K562 (cell line): ENCODE measurements around the gene UCHL1. TPM values are rescaled to one million over a fixed set of nuclear protein-coding genes. Genes with fewer than 3 reads are reported as not detected.
A peak's percentile ranks its signal among the peaks of the same experiment; 100 is the strongest.

ENCODE experiments used
- ATAC-seq: fragments of 200-7000 bp; cut with Tn5 transposase; 3 replicates; pipeline ENCODE4 v1.9.1; 2020; ENCODE audit warnings: moderate library complexity
- BruUV-seq: library from RNA; stranded (reverse); fragments of 400-500 nt; replicated peaks from 2 replicates; lab custom pipeline; 2021; lab: Mats Ljungman, UMichigan
- CTCF ChIA-PET: fragments of 300-600 bp; formaldehyde crosslinking; extraction: SDS; loops from one replicate; lab custom pipeline; 2021; ENCODE audit warnings: low intra/inter-chr PET ratio; lab: Yijun Ruan, JAX
- POLR2A ChIA-PET: fragments of 300-600, 350-650 bp; sonication (Branson Sonifier 250); formaldehyde crosslinking; extraction: SDS; loops from one replicate; lab custom pipeline; 2021; ENCODE audit warnings: antibody characterized with exemption, inconsistent platforms; lab: Yijun Ruan, JAX
- DNase-seq, 4 experiments: peaks; one replicate each; pipeline versions ENCODE4 v3.0.0 to v3.0.0-alpha.2; 2011 to 2018; ENCODE audit warnings: low spot score in 3 of 4, mixed read lengths in 3 of 4; ENCODE audit errors: extremely low read depth in 1 of 4
- FAIRE-seq: peaks from 2 replicates; lab custom pipeline; 2011; peaks lifted over from hg19 to GRCh38; lab: Jason Lieb, UNC
- H2AFZ ChIP-seq: 2 replicates; pipeline ENCODE4 v1.6.0; 2011; ENCODE audit warnings: low read depth, low read length, control low read depth, inconsistent platforms
- H3K27ac ChIP-seq: fragments of 200-600 bp; 3 replicates; pipeline ENCODE4 v1.8.0; 2011; ENCODE audit warnings: low read depth, mild to moderate bottlenecking, control low read depth, inconsistent platforms, low read length, moderate library complexity, mixed read lengths; ENCODE audit errors: extremely low read depth
- H3K27me3 ChIP-seq, 2 experiments: fragments of 300-600 bp in 1 of 2; 2 replicates in 1 of 2; 3 replicates in 1 of 2; pipeline versions ENCODE4 v1.6.0 to v1.8.0; 2011; ENCODE audit warnings: inconsistent platforms in 2 of 2, low read length in 2 of 2, mild to moderate bottlenecking in 1 of 2, mixed read lengths in 1 of 2, moderate library complexity in 1 of 2; ENCODE audit not compliant: control insufficient read depth in 2 of 2, insufficient read depth in 2 of 2
- H3K36me3 ChIP-seq: fragments of 300-600 bp; 3 replicates; pipeline ENCODE4 v1.8.0; 2011; ENCODE audit warnings: mild to moderate bottlenecking, low read length, inconsistent platforms; ENCODE audit not compliant: control insufficient read depth, insufficient read depth
- H3K4me1 ChIP-seq, 2 experiments: fragments of 200-600 bp in 1 of 2; replicated peaks in 1 of 2; 2 replicates in 1 of 2; 3 replicates in 1 of 2; pipeline versions ENCODE4 v1.5.1 to v1.8.0; 2011; ENCODE audit warnings: inconsistent platforms in 2 of 2, low read length in 2 of 2, mild to moderate bottlenecking in 1 of 2, mixed read lengths in 1 of 2, moderate library complexity in 1 of 2; ENCODE audit not compliant: control insufficient read depth in 2 of 2, insufficient read depth in 2 of 2
- H3K4me2 ChIP-seq: 2 replicates; pipeline ENCODE4 v1.6.1; 2011; ENCODE audit warnings: low read length, control low read depth, inconsistent platforms, mixed read lengths; ENCODE audit not compliant: insufficient read depth
- H3K4me3 ChIP-seq: fragments of 200-600 bp; sonication (generic), shearing (Covaris generic); 2 replicates; pipeline ENCODE4 v1.5.1; 2016; ENCODE audit warnings: control low read depth, inconsistent platforms
- H3K79me2 ChIP-seq: fragments of 200-600 bp; 3 replicates; pipeline ENCODE4 v1.8.0; 2011; ENCODE audit warnings: low read length, inconsistent platforms; ENCODE audit not compliant: control insufficient read depth, insufficient read depth
- H3K9ac ChIP-seq, 2 experiments: 2 replicates each; pipeline versions ENCODE4 v1.6.0 to v1.6.1; 2011; ENCODE audit warnings: low read depth in 2 of 2, low read length in 2 of 2, control low read depth in 1 of 2, inconsistent platforms in 1 of 2, mild to moderate bottlenecking in 1 of 2, mixed read lengths in 1 of 2; ENCODE audit not compliant: insufficient read depth in 1 of 2
- H3K9me1 ChIP-seq: one replicate; pipeline ENCODE4 v1.6.0; 2011; ENCODE audit warnings: inconsistent platforms, mild to moderate bottlenecking, low read length, moderate library complexity; ENCODE audit not compliant: control insufficient read depth, insufficient read depth
- H3K9me3 ChIP-seq: replicated peaks from 2 replicates; pipeline ENCODE4 v1.5.1; 2011; ENCODE audit warnings: low read depth, low read length, inconsistent platforms; ENCODE audit not compliant: control insufficient read depth, insufficient read depth
- H4K20me1 ChIP-seq: replicated peaks from 2 replicates; pipeline ENCODE4 v1.6.1; 2011; ENCODE audit warnings: low read length, inconsistent platforms, mixed read lengths; ENCODE audit not compliant: control insufficient read depth, insufficient read depth
- ATF1 ChIP-seq, 2 experiments: fragments of 450-650 bp in 1 of 2; IDR thresholded peaks; 2 replicates each; pipeline ENCODE4 v1.6.1; 2016; ENCODE audit warnings: missing compliant biosample characterization in 1 of 2, missing genetic modification characterization in 1 of 2
- ATF7 ChIP-seq: fragments of 450-650 bp; IDR thresholded peaks from 2 replicates; pipeline ENCODE4 v1.7.1; 2014; ENCODE audit warnings: mild to moderate bottlenecking, moderate library complexity
- MNT ChIP-seq, 2 experiments: fragments of 450-650 bp; conservative IDR thresholded peaks; 2 replicates each; pipeline ENCODE4 v1.6.1; 2017; ENCODE audit warnings: mild to moderate bottlenecking in 2 of 2, moderate library complexity in 2 of 2
- OTX1 ChIP-seq: fragments of 450-650 bp; formaldehyde crosslinking; IDR thresholded peaks from 2 replicates; pipeline ENCODE4 v1.4.0; 2022; ENCODE audit warnings: mild to moderate bottlenecking
- RAD21 ChIP-seq, 2 experiments: fragments of 250-450 bp in 1 of 2; fragments of 450-650 bp in 1 of 2; sonication (Bioruptor Pico) in 1 of 2; formaldehyde crosslinking in 1 of 2; IDR thresholded peaks in 1 of 2; conservative IDR thresholded peaks in 1 of 2; 2 replicates each; pipeline versions ENCODE4 v1.4.0 to v1.8.0; 2020 to 2022; ENCODE audit warnings: mild to moderate bottlenecking in 2 of 2, moderate library complexity in 1 of 2
- SRSF9 ChIP-seq: fragments of 200-400 bp; formaldehyde crosslinking; IDR thresholded peaks from 2 replicates; pipeline ENCODE4 v1.6.1; 2017; ENCODE audit warnings: low read depth, low read length, borderline replicate concordance
- ZNF280B ChIP-seq: fragments of 250-450 bp; sonication (Bioruptor Pico); IDR thresholded peaks from 2 replicates; pipeline ENCODE4 v1.5.1; 2021; ENCODE audit warnings: mild to moderate bottlenecking
- ZNF316 ChIP-seq: fragments of 450-650 bp; IDR thresholded peaks from 2 replicates; pipeline ENCODE4 v1.6.1; 2016
- ZNF395 ChIP-seq: fragments of 200-800 bp; sonication (Bioruptor generic); IDR thresholded peaks from 2 replicates; pipeline ENCODE4 v1.6.1; 2017; ENCODE audit warnings: missing genetic modification characterization, missing compliant biosample characterization
- WGBS: fragments of 100-300 bp; shearing (Covaris generic); methylation state at CpG from one replicate; pipeline ENCODE4 v1.1.6; 2016; ENCODE audit warnings: low coverage, mixed read lengths; ENCODE audit not compliant: insufficient coverage; ENCODE audit errors: missing lambda C conversion rate; 5-methylcytosine and 5-hydroxymethylcytosine counted together
- in situ Hi-C: fragments of 300-500 bp; cut with MboI; formaldehyde crosslinking; loops from 4 replicates; pipeline ENCODE4 v1.15.0; 2018; ENCODE audit warnings: inconsistent platforms, mixed read lengths
- intact Hi-C: fragments of 100-400 bp; cut with micrococcal nuclease; formaldehyde crosslinking; loops from 2 replicates; pipeline ENCODE4 v1.14.2; 2022
- polyA plus RNA-seq, 8 experiments: library from polyadenylated mRNA; depleted of rRNA in 4 of 8; stranded (reverse) in 5 of 8; unstranded in 3 of 8; fragments of >200 nt; fragmentation: Nextera tagmentation in 2 of 8; fragmentation: Illumina TruSeq in 1 of 8; extraction: Ambion mirVana in 2 of 8; extraction: Trizol in 1 of 8; gene quantifications; 2 replicates each; pipeline versions ENCODE4 v1.2.1 to v1.2.3, GENCODE V29; 2011 to 2014; ENCODE audit warnings: inconsistent platforms in 1 of 8, missing spikeins in 1 of 8
- total RNA-seq, 7 experiments: library from RNA; depleted of rRNA in 6 of 7; stranded (reverse); fragments of >200 nt in 6 of 7; fragmentation: Illumina TruSeq in 2 of 7; extraction: Trizol in 2 of 7; gene quantifications; 2 replicates each; pipeline versions ENCODE4 v1.2.1 to v1.2.3, GENCODE V29; 2011 to 2021; ENCODE audit warnings: low replicate concordance in 1 of 7

The UCHL1 gene
- total and polyA plus RNA-seq, 9 of the 15 experiments (the other 6 are each of a cell fraction or from before 2014, with no cell fraction given) = 0.42 TPM; not detected in 8

GRCh38 chr4:41217020-41217333, 39.8 kb upstream of the UCHL1 start:
- TF ChIP-seq OTX1 (no peak), SRSF9 (no peak), MNT (conservative IDR thresholded peaks at IDR 0.05) (no peak), ZNF316 (peak; percentile 42)
- H3K4me1 ChIP-seq = peaks cover 0 to 12% of the 10 kb centered on the region in 2 experiments; a peak in 2 of 5 replicates
- H3K4me2 ChIP-seq = 0 out of 2 replicates have a peak overlapping the region, but pooled peaks have one; percentile 39
- H3K27ac ChIP-seq = no peak overlapping the region
- in situ Hi-C loops = loop anchor here (10.0 kb wide), 1 partner anchor 242 kb away; no protein-coding TSS in a partner anchor
- H3K4me3 ChIP-seq = no peak overlapping the region
- H4K20me1 ChIP-seq = no peaks in the 10 kb centered on the region
- H3K79me2 ChIP-seq = no peaks in the 10 kb centered on the region
- H3K9me3 ChIP-seq = no peaks in the 10 kb centered on the region
- H3K9ac ChIP-seq = no peak overlapping the region
- DNase-seq = no peak
- WGBS = 11% methylated on average over 2 of the region's 2 CpGs
- no TSS peak for BruUV-seq
- intact Hi-C loops = no loop called here
- no peak for ATAC-seq
- ChIA-PET POLR2A (no interaction called here), CTCF (interaction anchor here (0.9 kb wide), 1 partner anchor 289 kb away, joined by 3 read pairs; no protein-coding TSS in a partner anchor)
- H2AFZ ChIP-seq = peak overlapping the region; percentile 77
- no peak for FAIRE-seq
- H3K9me1 ChIP-seq = no peaks in the 10 kb centered on the region
- peaks cover 10 to 12% of the 10 kb centered on the region in 2 experiments; a peak in 4 of 5 replicates for H3K27me3 ChIP-seq
- H3K36me3 ChIP-seq = no peaks in the 10 kb centered on the region

- Histone ChIP-seq H3K27me3 (peaks cover 8 to 12% of the 10 kb centered on the region in 2 experiments; a peak in 4 of 5 replicates), H3K79me2 (no peaks in the 10 kb centered on the region), H2AFZ (no peak overlapping the region), H3K9me3 (no peaks in the 10 kb centered on the region), H4K20me1 (no peaks in the 10 kb centered on the region), H3K36me3 (no peaks in the 10 kb centered on the region), H3K4me3 (no peak overlapping the region), H3K9me1 (no peaks in the 10 kb centered on the region), H3K4me1 (peaks cover 0 to 12% of the 10 kb centered on the region in 2 experiments; a peak in 2 of 5 replicates), H3K27ac (no peak overlapping the region), H3K9ac (no peak overlapping the region), H3K4me2 (no peak overlapping the region)
- FAIRE-seq (no peak), DNase-seq (no peak), ATAC-seq (no peak)
- 10% methylated on average over 2 of the region's 2 CpGs for WGBS
- in situ Hi-C loops (loop anchor here (10.0 kb wide), 1 partner anchor 243 kb away; no protein-coding TSS in a partner anchor), intact Hi-C loops (no loop called here)
- TF ChIP-seq ATF7 = peak; percentile 36; the same call in 1 of the 2 replicates
- no peak for TF ChIP-seq ZNF280B (CRISPR knock-in tag)
- no peak for TF ChIP-seq ATF1 (CRISPR knock-in tag; IDR thresholded peaks at IDR 0.05)
- peak; percentile 68 for TF ChIP-seq ATF1 (tag; IDR thresholded peaks at IDR 0.05)
- TF ChIP-seq RAD21 (CRISPR knock-in tag; conservative IDR thresholded peaks at IDR 0.05 in 1 of 2, IDR thresholded peaks at IDR 0.05 in 1 of 2) = no peak
- no peak for TF ChIP-seq ZNF395 (CRISPR knock-in tag)
- no TSS peak for BruUV-seq
- ChIA-PET CTCF (no interaction called here), POLR2A (no interaction called here)
These were observed 39.4 kb upstream of the UCHL1 start for GRCh38 chr4:41217374-41217773.
